OCI-LY1 (cell line): Measurements from ENCODE around the gene OLFM2.

ENCODE experiments used
- EZH2 ChIP-seq: fragments of 200-600 bp; sonication (generic), shearing (Covaris generic); IDR thresholded peaks from 2 replicates; pipeline ENCODE4 v1.8.0; 2017; ENCODE audit warnings: borderline replicate concordance, mixed run types, mild to moderate bottlenecking, antibody characterized with exemption, low read length, moderate library complexity, mixed read lengths
- TF ChIP-seq, protein P1 (sequence below): fragments of 200-600 bp; sonication (generic), shearing (Covaris generic); IDR thresholded peaks from 2 replicates; pipeline ENCODE4 v1.5.1; 2017; ENCODE audit warnings: mild to moderate bottlenecking, antibody characterized with exemption, low read length, moderate library complexity, mixed read lengths

DNA sequence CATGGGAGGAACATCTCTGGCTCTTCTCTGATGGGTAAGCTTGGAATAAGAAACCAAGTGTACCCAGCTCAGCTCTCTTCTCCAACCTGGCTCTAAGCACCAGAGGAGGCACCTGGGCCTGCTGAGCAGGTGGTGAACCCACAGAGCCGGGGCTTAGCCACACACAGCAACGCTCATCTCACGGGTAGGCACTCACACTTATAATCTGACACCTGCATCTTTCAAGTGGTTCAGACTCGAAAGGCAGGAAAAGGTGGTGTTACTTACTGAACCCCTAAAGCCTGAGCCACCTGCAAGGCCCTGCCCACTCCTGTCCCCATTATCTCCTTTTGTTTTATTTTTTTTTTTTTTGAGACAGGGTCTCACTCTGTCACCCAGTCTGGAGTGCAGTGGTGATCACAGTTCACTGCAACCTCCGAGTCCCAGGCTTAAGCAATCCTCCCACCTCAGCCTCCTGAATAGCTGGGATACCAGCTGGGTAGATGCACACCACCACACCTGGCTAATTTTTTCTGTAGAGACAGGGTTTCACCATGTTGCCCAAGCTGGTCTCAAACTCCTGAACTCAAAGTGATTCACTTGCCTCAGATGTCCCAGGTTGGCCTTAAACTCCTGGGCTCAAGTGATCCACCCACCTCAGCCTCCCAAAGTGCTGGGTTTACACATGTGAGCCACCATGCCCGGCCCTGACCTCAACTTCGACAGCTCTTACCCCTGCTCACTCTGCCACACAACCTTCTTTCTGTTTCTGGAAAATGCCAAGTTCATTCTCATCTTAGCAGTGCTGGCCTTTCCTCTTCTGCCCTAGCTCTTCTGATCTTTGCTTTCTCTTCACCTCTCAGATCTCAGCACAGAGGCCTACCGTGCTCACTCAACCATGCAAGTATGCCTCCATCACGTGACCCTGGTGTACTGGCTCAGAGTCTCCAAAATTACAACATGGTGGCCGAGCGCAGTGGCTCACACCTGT, 127.2 kb downstream of the OLFM2 start:
- TF ChIP-seq EZH2 = no peak
- TF ChIP-seq, protein P1, sequence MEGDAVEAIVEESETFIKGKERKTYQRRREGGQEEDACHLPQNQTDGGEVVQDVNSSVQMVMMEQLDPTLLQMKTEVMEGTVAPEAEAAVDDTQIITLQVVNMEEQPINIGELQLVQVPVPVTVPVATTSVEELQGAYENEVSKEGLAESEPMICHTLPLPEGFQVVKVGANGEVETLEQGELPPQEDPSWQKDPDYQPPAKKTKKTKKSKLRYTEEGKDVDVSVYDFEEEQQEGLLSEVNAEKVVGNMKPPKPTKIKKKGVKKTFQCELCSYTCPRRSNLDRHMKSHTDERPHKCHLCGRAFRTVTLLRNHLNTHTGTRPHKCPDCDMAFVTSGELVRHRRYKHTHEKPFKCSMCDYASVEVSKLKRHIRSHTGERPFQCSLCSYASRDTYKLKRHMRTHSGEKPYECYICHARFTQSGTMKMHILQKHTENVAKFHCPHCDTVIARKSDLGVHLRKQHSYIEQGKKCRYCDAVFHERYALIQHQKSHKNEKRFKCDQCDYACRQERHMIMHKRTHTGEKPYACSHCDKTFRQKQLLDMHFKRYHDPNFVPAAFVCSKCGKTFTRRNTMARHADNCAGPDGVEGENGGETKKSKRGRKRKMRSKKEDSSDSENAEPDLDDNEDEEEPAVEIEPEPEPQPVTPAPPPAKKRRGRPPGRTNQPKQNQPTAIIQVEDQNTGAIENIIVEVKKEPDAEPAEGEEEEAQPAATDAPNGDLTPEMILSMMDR = no peak
